NK-92 (cell line): Measurements from ENCODE around the gene TGM4.

Experiments used
- DNase-seq: peaks from one replicate; lab custom pipeline; 2025; ENCODE audit not compliant: unreplicated experiment; lab: John Stamatoyannopoulos, UW

The TGM4 gene

GRCh38 chr3:44877333-44877732 lies 2.9 kb downstream of the TGM4 start:
- DNase-seq: no peak

GRCh38 chr3:44880284-44880683 lies 5.9 kb downstream of the TGM4 start:
- DNase-seq: no peak

- DNase-seq: no peak
Measured at GRCh38 chr3:44883213-44883955, 9.0 kb downstream of the TGM4 start.

GRCh38 chr3:44883999-44884431 lies 9.6 kb downstream of the TGM4 start:
- DNase-seq: no peak

GRCh38 chr3:44885618-44886017 lies 11.2 kb downstream of the TGM4 start:
- DNase-seq: no peak

GRCh38 chr3:44886561-44886960 lies 12.2 kb downstream of the TGM4 start:
- DNase-seq: no peak

- DNase-seq: no peak
Measured at GRCh38 chr3:44887101-44887500, 12.7 kb downstream of the TGM4 start.

- no peak for DNase-seq
Measured at GRCh38 chr3:44890258-44890657, 15.8 kb downstream of the TGM4 start.

- no peak for DNase-seq
Measured at GRCh38 chr3:44890852-44891251, 16.4 kb downstream of the TGM4 start.

- DNase-seq: no peak
Measured at GRCh38 chr3:44892689-44893088, 18.3 kb downstream of the TGM4 start.

- no peak for DNase-seq
Measured at GRCh38 chr3:44893097-44893496, 18.7 kb downstream of the TGM4 start.

- DNase-seq: no peak
Measured at GRCh38 chr3:44894485-44894884, 20.1 kb downstream of the TGM4 start.

GRCh38 chr3:44896440-44896839 lies 22.0 kb downstream of the TGM4 start:
- DNase-seq: no peak

- no peak for DNase-seq
Measured at GRCh38 chr3:44899683-44900367, 25.4 kb downstream of the TGM4 start.

GRCh38 chr3:44902628-44903027 lies 28.2 kb downstream of the TGM4 start:
- no peak for DNase-seq

- no peak for DNase-seq
Measured at GRCh38 chr3:44903314-44903713, 28.9 kb downstream of the TGM4 start.

GRCh38 chr3:44903751-44904150 lies 29.3 kb downstream of the TGM4 start:
- no peak for DNase-seq

GRCh38 chr3:44905446-44906157 lies 31.2 kb downstream of the TGM4 start:
- no peak for DNase-seq

GRCh38 chr3:44906997-44907396 lies 32.6 kb downstream of the TGM4 start:
- no peak for DNase-seq

- DNase-seq: no peak
Measured at GRCh38 chr3:44907612-44908011, 33.2 kb downstream of the TGM4 start.

- no peak for DNase-seq
Measured at GRCh38 chr3:44909063-44909462, 34.7 kb downstream of the TGM4 start.

GRCh38 chr3:44910693-44911092 lies 36.3 kb downstream of the TGM4 start:
- DNase-seq: no peak
